ENCODE measurements around the gene PRXL2C. TPM values are rescaled to one million over a fixed set of nuclear protein-coding genes. Genes with fewer than 3 reads are reported as not detected.

Gene PRXL2C
- total and polyA plus RNA-seq, 2 of the 13 experiments (the other 11 are each of a cell fraction or from before 2014, with no cell fraction given) = 11.0 to 13.2 TPM

DNA sequence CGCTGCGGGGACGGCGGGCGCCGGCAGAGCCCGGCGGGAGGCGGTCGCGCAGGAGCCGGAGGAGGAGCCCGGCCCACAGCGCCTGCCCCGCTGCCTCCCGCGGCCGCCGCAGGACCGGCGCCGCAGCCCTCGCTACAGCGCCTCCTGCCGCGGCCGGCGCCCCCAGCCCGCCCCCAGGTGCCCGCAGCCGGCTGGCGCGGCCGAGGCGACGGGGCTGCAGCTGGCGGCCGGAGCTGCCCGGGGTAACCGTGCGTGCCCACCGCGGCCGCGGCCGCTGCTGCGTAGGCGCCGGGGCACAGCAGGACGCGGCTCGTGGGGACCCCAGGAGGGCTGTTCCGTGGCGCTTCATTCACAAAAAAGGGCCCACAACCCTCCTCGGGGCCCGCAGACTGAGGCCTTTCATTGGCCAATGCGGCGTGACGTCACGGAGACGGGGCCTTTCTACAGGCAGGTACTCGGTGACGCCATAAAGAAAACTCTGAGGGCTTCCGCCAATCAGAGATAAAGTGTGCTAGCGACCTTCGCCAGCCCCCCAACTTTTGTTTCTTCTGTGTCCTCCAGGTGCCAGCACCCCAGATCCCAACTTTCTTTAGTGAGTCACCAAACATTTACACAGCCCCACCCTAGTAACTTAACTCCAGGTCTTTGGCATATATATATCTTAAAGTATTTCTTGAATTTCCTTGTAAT is 35.5 kb downstream of the PRXL2C start, which contains the start of gene CDC14B (continued):
- TF ChIP-seq, protein P1, sequence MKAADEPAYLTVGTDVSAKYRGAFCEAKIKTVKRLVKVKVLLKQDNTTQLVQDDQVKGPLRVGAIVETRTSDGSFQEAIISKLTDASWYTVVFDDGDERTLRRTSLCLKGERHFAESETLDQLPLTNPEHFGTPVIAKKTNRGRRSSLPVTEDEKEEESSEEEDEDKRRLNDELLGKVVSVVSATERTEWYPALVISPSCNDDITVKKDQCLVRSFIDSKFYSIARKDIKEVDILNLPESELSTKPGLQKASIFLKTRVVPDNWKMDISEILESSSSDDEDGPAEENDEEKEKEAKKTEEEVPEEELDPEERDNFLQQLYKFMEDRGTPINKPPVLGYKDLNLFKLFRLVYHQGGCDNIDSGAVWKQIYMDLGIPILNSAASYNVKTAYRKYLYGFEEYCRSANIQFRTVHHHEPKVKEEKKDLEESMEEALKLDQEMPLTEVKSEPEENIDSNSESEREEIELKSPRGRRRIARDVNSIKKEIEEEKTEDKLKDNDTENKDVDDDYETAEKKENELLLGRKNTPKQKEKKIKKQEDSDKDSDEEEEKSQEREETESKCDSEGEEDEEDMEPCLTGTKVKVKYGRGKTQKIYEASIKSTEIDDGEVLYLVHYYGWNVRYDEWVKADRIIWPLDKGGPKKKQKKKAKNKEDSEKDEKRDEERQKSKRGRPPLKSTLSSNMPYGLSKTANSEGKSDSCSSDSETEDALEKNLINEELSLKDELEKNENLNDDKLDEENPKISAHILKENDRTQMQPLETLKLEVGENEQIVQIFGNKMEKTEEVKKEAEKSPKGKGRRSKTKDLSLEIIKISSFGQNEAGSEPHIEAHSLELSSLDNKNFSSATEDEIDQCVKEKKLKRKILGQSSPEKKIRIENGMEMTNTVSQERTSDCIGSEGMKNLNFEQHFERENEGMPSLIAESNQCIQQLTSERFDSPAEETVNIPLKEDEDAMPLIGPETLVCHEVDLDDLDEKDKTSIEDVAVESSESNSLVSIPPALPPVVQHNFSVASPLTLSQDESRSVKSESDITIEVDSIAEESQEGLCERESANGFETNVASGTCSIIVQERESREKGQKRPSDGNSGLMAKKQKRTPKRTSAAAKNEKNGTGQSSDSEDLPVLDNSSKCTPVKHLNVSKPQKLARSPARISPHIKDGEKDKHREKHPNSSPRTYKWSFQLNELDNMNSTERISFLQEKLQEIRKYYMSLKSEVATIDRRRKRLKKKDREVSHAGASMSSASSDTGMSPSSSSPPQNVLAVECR (CRISPR knock-in tag; IDR thresholded peaks at IDR 0.05; ENCODE audit: borderline replicate concordance) = peak; percentile 43; the same call in 1 of the 2 replicates
- TF ChIP-seq HDAC1 (CRISPR knock-in tag; IDR thresholded peaks at IDR 0.05) = peak; percentile 46; the same call in 1 of the 2 replicates
- TF ChIP-seq, protein P2, sequence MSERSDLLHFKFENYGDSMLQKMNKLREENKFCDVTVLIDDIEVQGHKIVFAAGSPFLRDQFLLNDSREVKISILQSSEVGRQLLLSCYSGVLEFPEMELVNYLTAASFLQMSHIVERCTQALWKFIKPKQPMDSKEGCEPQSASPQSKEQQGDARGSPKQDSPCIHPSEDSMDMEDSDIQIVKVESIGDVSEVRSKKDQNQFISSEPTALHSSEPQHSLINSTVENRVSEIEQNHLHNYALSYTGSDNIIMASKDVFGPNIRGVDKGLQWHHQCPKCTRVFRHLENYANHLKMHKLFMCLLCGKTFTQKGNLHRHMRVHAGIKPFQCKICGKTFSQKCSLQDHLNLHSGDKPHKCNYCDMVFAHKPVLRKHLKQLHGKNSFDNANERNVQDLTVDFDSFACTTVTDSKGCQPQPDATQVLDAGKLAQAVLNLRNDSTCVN (CRISPR knock-in tag; IDR thresholded peaks at IDR 0.05; ENCODE audit: borderline replicate concordance) = no peak
- no peak for TF ChIP-seq ZNF569 (CRISPR knock-in tag; IDR thresholded peaks at IDR 0.05; ENCODE audit: borderline replicate concordance)
- TF ChIP-seq, protein P3, sequence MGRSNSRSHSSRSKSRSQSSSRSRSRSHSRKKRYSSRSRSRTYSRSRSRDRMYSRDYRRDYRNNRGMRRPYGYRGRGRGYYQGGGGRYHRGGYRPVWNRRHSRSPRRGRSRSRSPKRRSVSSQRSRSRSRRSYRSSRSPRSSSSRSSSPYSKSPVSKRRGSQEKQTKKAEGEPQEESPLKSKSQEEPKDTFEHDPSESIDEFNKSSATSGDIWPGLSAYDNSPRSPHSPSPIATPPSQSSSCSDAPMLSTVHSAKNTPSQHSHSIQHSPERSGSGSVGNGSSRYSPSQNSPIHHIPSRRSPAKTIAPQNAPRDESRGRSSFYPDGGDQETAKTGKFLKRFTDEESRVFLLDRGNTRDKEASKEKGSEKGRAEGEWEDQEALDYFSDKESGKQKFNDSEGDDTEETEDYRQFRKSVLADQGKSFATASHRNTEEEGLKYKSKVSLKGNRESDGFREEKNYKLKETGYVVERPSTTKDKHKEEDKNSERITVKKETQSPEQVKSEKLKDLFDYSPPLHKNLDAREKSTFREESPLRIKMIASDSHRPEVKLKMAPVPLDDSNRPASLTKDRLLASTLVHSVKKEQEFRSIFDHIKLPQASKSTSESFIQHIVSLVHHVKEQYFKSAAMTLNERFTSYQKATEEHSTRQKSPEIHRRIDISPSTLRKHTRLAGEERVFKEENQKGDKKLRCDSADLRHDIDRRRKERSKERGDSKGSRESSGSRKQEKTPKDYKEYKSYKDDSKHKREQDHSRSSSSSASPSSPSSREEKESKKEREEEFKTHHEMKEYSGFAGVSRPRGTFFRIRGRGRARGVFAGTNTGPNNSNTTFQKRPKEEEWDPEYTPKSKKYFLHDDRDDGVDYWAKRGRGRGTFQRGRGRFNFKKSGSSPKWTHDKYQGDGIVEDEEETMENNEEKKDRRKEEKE (IDR thresholded peaks at IDR 0.05) = no peak
- TF ChIP-seq, protein P4, sequence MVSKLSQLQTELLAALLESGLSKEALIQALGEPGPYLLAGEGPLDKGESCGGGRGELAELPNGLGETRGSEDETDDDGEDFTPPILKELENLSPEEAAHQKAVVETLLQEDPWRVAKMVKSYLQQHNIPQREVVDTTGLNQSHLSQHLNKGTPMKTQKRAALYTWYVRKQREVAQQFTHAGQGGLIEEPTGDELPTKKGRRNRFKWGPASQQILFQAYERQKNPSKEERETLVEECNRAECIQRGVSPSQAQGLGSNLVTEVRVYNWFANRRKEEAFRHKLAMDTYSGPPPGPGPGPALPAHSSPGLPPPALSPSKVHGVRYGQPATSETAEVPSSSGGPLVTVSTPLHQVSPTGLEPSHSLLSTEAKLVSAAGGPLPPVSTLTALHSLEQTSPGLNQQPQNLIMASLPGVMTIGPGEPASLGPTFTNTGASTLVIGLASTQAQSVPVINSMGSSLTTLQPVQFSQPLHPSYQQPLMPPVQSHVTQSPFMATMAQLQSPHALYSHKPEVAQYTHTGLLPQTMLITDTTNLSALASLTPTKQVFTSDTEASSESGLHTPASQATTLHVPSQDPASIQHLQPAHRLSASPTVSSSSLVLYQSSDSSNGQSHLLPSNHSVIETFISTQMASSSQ (IDR thresholded peaks at IDR 0.05; ENCODE audit: low read depth) = no peak
- TF ChIP-seq, protein P4 (CRISPR knock-in tag; IDR thresholded peaks at IDR 0.05; ENCODE audit: borderline replicate concordance) = no peak
- TF ChIP-seq YY1 (IDR thresholded peaks at IDR 0.05; ENCODE audit: insufficient read depth, insufficient replicate concordance, low read depth, low read length) = peak; percentile 20
- TF ChIP-seq KDM6A (CRISPR knock-in tag; IDR thresholded peaks at IDR 0.05; ENCODE audit: low read depth) = no peak
- TF ChIP-seq, protein P5, sequence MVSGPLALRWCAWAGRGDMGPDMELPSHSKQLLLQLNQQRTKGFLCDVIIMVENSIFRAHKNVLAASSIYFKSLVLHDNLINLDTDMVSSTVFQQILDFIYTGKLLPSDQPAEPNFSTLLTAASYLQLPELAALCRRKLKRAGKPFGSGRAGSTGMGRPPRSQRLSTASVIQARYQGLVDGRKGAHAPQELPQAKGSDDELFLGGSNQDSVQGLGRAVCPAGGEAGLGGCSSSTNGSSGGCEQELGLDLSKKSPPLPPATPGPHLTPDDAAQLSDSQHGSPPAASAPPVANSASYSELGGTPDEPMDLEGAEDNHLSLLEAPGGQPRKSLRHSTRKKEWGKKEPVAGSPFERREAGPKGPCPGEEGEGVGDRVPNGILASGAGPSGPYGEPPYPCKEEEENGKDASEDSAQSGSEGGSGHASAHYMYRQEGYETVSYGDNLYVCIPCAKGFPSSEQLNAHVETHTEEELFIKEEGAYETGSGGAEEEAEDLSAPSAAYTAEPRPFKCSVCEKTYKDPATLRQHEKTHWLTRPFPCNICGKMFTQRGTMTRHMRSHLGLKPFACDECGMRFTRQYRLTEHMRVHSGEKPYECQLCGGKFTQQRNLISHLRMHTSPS (CRISPR knock-in tag; IDR thresholded peaks at IDR 0.05; ENCODE audit: low read depth) = no peak
